Renal cortex interstitium (tissue), 11 donors: Measurements from ENCODE around the gene ADRB1. TPM values are rescaled to one million over a fixed set of nuclear protein-coding genes. Genes with fewer than 3 reads are reported as not detected.

Experiments used
- DNase-seq, 11 donors: peaks; one replicate each; pipeline ENCODE4 v3.0.0-alpha.2; 2013; ENCODE audit warnings: low read depth in 9 of 11, low spot score in 4 of 11; ENCODE audit errors: extremely low read depth in 1 of 11
- polyA plus RNA-seq, 3 donors: library from polyadenylated mRNA; unstranded; fragments of 120-200 nt; gene quantifications; one replicate each; pipeline ENCODE4 v1.2.1, GENCODE V29; 2013; ENCODE audit not compliant: insufficient read length in 3 of 3

ADRB1 gene
- polyA plus RNA-seq, 3 donors = 0.08 TPM; not detected in 2

DNA sequence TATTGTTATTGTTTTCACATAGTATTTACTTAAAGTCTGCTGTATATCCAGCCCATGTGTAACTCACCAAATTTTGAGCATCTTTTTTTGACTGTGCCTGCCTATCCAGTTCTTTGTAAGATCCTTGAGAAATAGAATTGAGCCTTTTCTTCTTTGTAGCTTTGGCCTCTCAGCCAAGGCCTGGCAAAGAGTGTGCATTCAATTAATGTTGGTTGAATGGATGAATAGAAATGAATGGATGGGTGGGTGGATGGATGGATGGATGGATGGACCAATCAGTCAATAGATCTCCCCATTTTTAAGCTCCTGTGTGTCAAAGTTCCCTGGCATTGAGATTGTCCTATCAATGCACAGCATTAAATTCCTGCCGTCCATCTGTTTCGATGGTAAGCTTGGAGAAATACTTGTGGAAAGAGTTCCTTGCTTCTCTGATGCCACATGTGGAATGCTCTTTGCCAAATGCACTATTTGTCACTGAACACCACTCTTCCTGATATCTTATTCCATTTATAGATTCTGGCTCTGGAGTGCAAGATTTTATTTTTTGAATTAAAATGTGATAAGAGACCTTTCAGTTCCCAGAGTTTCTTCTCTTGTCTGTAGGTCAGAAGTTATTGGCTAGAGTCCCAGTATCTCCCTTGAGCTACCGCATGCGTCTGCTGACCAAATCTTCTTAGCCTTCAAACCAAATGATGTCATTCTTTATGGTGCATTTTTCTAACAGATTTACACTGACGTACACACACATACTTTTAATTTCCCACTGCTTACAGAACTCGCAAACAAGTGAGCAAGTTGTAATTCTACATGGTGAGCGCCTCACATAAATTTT lies 20.7 kb upstream of the ADRB1 start:
- DNase-seq = no peak

DNA sequence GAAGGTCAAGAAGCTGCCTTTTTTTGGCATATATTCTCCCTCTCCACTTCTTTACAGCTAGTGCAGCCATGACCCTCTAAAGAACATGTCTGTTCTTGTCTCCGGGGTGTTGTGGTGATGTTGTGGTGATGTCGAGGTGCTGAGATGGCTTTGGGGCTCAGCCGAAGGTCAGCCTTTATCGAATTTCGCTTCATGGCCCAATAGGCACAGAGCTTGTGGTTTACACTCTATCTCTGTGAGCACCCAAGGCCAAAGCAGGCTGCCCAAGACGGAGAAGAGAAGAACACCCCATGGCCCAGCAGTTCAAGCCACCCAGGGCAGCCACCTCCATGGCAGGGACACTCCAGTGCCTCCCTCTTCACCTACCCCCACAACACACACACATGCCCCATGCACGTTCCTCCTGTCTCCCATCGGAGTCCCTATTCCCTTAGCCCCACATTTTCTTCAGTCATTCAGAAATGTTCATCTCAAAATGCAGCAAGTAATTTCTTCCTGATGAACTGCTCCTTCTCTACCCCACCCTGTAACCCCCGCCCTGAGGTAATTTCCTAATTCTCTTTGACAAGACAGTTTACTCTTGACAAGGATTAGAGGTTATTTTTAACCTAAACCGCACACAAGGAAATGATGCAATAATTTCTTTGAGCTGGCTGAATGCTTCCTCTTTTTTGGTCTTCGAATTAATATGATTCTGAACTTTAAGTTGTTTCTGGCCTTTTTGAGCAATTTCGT lies 18.6 kb upstream of the ADRB1 start:
- DNase-seq = no peak

DNA sequence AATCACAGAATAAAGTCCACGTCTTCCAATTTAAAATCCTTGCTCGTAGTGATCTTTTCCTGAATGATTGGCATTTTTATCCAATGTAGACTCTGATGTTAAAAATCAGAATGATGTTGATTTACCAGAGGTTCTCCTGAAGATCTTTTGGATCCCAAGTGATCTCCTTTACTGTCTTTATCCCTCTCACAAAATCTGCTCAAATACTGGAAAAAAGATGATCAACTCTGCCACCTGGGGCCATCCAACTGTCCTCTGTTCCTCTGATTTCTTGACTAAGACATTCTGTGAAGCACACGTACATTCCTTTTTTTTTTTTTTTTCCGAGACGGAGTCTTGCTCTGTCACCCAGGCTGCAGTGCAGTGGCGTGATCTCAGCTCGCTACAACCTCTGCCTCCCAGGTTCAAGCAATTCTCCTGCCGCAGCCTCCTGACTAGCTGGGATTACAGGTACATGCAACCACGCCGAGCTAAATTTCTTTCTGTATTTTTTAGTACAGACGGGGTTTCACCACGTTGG lies 18.0 kb upstream of the ADRB1 start:
- DNase-seq = no peak

DNA sequence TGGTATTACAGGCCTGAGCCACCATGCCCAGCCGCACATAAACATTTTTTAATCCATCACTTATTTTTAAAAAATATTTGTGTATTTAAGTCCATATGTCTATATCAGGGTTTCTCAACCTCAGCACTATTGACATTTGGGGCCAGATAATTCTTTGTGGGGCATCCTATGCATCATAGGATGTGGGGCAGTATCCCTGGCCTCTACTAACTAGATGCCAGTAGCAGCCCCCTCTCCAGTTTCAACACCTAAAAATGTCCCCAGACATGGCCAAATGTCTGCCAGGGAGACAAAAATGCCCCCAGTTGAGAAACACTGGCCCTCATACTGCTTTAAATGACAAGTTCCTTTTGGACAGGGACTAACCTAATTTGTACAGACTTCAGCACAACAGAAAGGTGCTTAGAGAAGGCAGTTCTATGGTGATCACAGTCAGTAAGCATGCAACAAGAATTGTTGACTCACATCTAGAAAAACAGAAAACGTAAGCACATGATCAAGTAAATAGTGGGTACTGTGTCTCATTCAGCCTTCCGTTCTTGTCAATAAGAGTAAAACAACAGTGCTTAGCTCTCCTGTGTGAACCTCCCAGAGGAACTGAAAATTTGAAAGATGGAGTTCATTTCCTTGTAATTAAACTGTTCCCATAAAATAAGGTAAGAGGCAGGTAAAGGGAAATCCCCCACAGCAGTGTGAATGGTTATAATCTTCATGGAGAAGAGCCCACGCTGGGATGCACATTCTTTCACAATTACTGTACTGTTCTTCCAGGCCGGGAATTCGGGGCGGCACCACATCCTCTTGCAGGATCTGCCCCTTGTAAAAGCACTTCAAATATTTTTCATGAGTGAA lies 17.3 kb upstream of the ADRB1 start:
- DNase-seq = no peak

DNA sequence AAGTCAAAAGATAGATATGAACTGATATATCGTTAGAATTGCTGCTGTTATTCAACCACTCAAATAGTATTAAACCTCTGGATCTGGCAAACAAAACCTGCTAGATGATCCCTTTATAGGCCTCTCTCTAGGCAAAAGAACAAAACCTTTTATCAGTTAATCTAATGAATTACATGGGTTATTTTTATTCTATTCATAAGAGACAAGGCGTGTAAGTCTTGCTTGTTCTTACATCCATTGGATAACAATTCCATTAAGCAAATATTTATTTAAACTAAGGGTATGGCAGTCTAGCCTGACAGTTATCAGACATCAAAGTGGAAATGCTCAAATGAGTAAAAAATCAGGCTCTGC lies 16.6 kb upstream of the ADRB1 start:
- DNase-seq = no peak

DNA sequence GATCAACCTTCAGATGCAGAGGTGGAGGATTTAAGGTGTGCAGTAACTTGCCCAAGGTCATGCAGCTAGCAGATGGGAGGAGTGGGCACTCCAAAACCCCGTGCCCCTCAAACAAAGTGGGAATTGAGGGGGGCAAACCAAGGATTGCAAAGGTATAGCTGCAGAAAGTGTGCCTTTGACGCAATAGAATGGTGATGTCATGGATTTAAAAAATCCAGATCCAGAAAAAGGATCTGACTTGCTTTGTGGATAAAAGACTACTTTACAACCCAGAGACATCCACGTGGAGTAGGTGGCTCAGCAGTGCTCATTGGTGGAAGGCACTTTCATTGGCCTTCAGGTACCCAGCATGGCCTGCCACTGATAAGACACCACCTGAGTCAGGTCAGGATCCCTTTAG lies 15.7 kb upstream of the ADRB1 start:
- DNase-seq = no peak

DNA sequence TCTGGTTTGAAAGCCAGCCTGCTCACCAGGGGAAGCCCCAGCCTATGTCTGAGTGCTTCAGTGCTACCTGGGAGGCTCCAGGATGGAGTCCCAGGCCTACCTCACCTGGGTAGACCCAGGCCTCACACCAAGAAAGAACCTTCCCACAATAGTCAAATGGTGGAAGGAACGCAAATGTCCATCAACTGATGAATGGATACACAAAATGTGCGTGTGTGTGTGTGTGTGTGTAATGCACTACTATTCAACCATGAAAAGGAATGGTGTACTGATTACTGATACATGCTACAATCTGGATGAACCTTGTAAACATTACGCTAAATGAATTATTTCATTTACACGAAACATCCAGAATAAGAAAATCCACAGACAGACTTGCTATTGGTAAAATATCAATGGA lies 15.2 kb upstream of the ADRB1 start:
- no peak for DNase-seq

DNA sequence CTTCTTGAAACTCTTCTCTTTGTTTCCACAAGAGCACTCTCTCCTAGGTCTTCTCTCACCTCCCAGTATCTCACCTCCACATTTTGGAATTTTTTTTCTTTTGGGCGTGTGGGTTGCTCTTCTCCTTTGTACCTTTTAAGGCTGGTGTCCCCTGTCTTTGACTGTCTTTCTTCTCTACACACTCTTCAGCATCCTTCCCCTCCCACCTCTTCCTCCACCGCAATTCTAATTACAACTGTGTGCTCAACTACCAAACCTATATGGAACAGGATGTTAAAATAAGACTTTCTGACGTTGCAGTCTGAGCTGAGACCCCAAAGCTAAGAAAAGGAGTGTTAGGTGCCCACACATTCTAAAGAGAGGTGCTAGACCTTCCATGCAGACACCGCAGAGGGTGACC lies 14.0 kb upstream of the ADRB1 start:
- no peak for DNase-seq

DNA sequence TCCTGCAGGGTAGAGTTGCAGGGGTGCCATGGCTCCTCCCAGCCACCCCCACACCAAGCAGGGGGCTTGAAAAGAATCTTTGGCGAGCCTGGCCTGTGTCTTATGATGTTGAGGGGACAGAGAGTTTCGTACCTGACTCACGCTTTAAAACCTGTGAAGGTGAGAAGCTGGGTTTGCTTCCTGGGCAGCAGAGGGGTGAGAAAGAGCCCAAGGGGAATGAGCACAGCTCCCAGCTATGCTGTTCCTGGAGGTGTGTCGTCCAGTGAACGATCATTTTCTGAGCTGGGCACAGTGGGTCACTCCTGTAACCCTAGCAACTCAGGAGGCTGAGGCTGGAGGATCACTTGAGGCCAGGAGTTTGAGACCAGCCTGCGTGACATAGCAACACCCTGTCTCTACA lies 13.5 kb upstream of the ADRB1 start:
- no peak for DNase-seq

DNA sequence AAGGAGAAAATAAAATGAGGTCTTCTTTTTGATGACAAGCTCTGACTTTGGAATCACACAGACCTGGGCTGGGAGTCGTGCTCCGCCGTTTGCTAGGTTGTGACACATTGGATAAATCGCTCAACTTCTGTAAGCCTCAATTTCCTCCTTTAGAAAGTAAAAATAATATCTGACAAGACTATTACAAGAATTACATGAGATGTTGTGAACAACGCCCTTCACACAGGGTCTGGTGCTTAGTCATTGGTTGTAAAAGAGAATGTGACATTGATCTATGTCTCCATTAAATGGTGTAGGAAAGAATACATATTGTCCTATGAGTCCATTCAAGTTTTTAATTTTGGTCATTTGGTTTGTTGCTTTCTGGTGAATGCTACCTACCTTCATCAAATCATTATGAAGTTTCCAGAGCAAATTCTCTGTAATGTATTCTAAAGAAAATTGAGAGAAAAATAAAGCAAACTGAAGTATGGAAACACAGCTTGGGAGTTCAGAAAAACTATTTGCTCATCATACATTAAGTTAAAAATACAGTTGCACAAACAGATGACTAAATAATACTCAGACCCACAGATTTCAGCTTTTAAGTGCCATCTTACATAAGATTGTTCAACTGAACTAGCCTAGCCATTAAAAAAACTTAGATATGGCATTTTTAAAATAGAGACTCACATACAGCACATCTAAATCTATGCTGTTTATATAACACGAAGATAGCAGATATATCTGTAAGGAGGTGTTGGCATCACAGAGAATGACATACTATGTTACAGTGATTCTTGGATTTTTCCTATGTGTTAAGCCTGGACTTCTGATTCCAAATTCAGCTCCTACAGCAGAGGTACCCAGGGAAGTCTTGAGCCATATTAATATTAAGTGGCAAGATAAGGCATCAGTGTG lies 12.3 kb upstream of the ADRB1 start:
- no peak for DNase-seq

DNA sequence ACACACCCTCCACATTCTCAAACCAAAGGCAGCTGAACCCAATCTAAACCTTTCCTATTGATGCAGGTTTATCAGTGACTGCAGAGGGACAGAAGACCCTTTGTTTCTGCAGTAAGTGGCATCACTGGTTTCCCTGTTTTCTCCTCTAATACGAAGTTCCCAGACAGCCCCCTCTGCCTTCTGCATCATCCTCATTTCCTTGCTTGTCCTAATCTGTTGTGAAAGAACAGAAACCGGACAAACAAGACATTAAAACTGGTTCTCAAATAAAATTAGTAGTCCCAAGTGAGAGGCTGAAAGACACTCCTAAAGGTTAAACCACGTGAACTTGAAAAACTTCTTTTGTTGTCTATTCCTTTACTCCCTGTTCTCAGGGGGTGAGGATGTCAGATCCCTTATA lies 10.1 kb upstream of the ADRB1 start:
- DNase-seq = no peak

DNA sequence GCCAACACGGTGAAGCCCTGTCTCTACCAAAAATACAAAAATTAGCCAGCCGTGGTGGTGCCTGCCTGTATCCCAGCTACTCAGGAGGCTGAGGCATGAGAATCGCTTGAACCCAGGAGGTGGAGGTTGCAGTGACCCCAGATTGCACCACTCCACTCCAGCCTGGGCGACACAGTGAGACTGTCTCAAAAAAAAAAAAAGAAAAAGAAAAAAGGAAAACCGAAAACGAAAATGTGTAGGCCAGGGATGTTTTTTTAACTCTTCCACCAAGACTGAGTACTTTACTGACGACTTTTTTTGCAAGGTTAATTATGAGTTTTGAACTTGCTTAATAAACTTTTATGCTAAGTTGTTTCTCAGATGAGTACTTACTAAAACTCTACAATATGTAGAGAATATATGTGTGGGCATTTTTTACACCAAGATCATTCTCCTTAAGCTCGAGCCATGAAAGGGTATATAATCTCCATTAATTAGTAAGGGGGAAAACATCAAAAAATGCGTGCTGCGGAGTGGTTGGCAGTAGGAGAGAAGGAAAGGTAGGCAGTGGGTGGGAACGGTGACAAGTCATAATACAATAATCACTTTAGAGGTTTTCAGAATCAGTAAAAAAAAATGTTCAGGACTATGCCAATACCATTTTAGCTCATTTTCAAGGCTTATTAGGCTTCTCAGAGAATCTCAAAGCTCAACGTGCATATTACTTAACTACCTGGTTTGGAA lies 8.6 kb upstream of the ADRB1 start:
- no peak for DNase-seq

DNA sequence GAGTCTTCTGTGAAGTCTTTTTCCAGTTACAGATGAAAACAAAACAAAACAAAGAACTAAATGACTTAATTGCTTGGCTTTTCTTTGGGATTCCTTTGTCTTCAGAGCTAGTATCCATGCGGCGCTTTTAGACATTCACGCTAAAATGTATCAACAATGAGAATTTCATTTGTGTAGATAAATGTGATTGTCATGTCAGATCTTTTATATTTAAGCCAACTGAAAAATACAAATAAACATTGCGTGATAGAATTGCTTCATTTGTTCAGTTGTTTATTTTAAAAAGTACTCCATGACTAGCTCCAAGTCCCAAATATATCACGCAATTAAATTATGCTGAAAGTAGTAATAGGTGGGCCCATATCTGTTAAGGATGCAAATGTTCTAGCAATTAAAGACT lies 7.9 kb upstream of the ADRB1 start:
- DNase-seq = no peak

DNA sequence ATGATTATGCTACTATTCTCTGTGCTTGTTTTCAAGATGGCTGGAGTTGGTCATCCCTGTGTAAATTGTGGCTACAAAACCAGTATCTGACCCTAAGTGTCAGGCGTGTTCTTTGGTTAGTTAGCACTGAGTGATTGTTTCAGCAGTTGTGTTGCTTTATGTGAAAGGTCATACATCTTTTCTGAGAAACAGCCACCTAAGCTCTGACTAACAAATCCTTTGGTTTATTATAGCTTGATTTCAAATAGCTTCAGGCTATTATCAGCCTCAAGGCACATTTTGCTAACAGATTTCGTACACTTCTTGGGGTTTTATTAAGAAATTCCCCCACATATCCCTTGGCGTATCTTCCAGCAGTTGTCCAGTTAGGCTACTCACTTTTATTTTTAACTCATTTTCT lies 4.8 kb upstream of the ADRB1 start:
- no peak for DNase-seq

DNA sequence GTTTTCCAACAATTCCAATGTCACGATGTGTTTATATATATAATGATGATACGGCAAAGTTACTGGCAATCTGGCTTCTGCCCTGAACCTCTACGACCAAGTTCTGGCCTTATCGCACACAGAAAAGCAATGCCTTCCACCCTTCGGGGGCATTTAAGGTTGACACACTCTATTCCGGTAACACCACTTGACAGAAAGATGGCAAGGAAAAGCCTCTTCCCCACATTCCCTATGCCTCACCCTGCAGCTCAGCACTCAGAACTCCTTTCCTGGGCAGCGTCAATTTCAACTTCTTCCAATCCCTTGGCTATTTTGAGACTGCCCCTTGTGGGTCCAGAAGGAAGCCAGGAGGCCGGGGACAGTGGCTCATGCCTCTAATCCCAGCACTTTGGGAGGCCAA lies 2.5 kb upstream of the ADRB1 start:
- DNase-seq = no peak

DNA sequence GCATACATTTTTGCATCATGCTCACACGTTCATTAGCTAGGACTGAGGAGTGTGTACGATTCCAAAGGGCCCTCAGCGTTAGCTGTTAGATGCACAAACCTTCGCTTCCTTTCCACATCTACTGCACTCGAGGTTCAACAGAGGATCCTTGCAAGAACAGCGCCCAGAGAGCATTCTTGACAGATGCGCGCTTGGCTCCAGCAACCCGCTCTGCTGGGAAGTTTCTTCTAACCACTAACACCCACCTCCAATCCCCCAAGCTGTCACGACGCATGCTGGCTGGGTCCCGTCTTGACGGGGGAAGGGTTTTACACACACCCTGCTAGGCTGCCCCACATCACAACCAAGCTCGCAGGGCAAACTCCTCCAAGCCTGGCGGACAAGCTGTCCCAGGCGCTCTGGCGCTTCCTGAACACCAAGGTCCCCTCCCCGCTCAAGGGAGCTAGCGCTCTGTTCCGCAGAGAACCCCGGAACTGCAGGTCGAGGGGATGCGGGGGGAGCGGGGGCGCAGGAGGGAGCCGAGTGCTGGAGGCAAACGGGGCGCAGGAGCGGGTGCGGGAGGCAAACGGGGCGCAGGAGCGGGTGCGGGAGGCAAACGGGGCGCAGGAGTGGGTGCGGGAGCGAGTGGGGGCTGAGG lies 653 bp upstream of the ADRB1 start:
- DNase-seq = peak in 1 of 11 donors; percentile 20

DNA sequence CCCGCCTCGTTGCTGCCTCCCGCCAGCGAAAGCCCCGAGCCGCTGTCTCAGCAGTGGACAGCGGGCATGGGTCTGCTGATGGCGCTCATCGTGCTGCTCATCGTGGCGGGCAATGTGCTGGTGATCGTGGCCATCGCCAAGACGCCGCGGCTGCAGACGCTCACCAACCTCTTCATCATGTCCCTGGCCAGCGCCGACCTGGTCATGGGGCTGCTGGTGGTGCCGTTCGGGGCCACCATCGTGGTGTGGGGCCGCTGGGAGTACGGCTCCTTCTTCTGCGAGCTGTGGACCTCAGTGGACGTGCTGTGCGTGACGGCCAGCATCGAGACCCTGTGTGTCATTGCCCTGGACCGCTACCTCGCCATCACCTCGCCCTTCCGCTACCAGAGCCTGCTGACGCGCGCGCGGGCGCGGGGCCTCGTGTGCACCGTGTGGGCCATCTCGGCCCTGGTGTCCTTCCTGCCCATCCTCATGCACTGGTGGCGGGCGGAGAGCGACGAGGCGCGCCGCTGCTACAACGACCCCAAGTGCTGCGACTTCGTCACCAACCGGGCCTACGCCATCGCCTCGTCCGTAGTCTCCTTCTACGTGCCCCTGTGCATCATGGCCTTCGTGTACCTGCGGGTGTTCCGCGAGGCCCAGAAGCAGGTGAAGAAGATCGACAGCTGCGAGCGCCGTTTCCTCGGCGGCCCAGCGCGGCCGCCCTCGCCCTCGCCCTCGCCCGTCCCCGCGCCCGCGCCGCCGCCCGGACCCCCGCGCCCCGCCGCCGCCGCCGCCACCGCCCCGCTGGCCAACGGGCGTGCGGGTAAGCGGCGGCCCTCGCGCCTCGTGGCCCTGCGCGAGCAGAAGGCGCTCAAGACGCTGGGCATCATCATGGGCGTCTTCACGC lies 825 bp downstream of the ADRB1 start:
- DNase-seq = no peak
